Endothelial cell of umbilical vein (primary cell): ENCODE measurements around the gene DDX10. TPM values are rescaled to one million over a fixed set of nuclear protein-coding genes. Genes with fewer than 3 reads are reported as not detected.

Source experiments
- BruUV-seq: library from RNA; stranded (reverse); fragments of 400-500 nt; replicated peaks from 2 replicates; lab custom pipeline; 2021; lab: Mats Ljungman, UMichigan
- CTCF ChIA-PET: fragments of 300-600, 350-600 bp; sonication (Branson Sonifier 250); formaldehyde crosslinking; loops from one replicate; lab custom pipeline; 2021; ENCODE audit warnings: antibody characterized with exemption, inconsistent platforms; lab: Charles Lee
- POLR2A ChIA-PET: fragments of 300-600, 350-600 bp; sonication (Branson Sonifier 250); formaldehyde crosslinking; loops from one replicate; lab custom pipeline; 2021; ENCODE audit warnings: antibody characterized with exemption, inconsistent platforms; lab: Charles Lee
- DNase-seq: peaks from one replicate; pipeline ENCODE4 v3.0.0-alpha.2; 2011; ENCODE audit warnings: low read depth, low spot score
- FAIRE-seq: peaks from 2 replicates; lab custom pipeline; 2011; peaks lifted over from hg19 to GRCh38; lab: Jason Lieb, UNC
- H2AFZ ChIP-seq: 2 replicates; pipeline ENCODE4 v1.6.0; 2012; ENCODE audit warnings: low read depth, low read length, control low read depth, inconsistent platforms
- H3K27ac ChIP-seq: 2 replicates; pipeline ENCODE4 v1.5.1; 2011; ENCODE audit warnings: low read depth, mild to moderate bottlenecking, control low read depth, low read length, moderate library complexity; ENCODE audit not compliant: insufficient read depth
- H3K27me3 ChIP-seq, 2 experiments: 2 replicates each; pipeline versions ENCODE4 v1.6.0 to v1.6.1; 2011; ENCODE audit warnings: low read length in 2 of 2, mixed read lengths in 1 of 2; ENCODE audit not compliant: control insufficient read depth in 2 of 2, insufficient read depth in 2 of 2
- H3K36me3 ChIP-seq, 2 experiments: 2 replicates in 1 of 2; 3 replicates in 1 of 2; pipeline ENCODE4 v1.5.1; 2011; ENCODE audit warnings: low read length in 2 of 2, mild to moderate bottlenecking in 1 of 2, moderate library complexity in 1 of 2; ENCODE audit not compliant: control insufficient read depth in 2 of 2, insufficient read depth in 2 of 2; ENCODE audit errors: extremely low read depth in 1 of 2
- H3K4me1 ChIP-seq: 3 replicates; pipeline ENCODE4 v1.5.1; 2011; ENCODE audit warnings: mild to moderate bottlenecking, low read length; ENCODE audit not compliant: control insufficient read depth, insufficient read depth; ENCODE audit errors: extremely low read depth
- H3K4me2 ChIP-seq: 2 replicates; pipeline ENCODE4 v1.6.1; 2011; ENCODE audit warnings: low read length, control low read depth, mixed read lengths; ENCODE audit not compliant: insufficient read depth
- H3K4me3 ChIP-seq, 3 experiments: fragments of 200-600 bp in 1 of 3; sonication (generic), shearing (Covaris generic) in 1 of 3; replicated peaks in 1 of 3; 2 replicates each; pipeline ENCODE4 v1.5.1; 2011 to 2016; ENCODE audit warnings: control low read depth in 3 of 3, low read length in 3 of 3, mild to moderate bottlenecking in 2 of 3, inconsistent platforms in 1 of 3, low read depth in 1 of 3, moderate library complexity in 1 of 3; ENCODE audit not compliant: insufficient read depth in 1 of 3
- H3K79me2 ChIP-seq: 2 replicates; pipeline ENCODE4 v1.6.0; 2012; ENCODE audit warnings: low read length, inconsistent platforms; ENCODE audit not compliant: control insufficient read depth, insufficient read depth
- H3K9ac ChIP-seq: replicated peaks from 2 replicates; pipeline ENCODE3; 2011; ENCODE audit warnings: low read length, control low read depth; ENCODE audit not compliant: insufficient read depth; ENCODE audit errors: extremely low read depth
- H3K9me1 ChIP-seq: replicated peaks from 3 replicates; pipeline ENCODE4 v1.6.0; 2011; ENCODE audit warnings: mild to moderate bottlenecking, low read length; ENCODE audit not compliant: control insufficient read depth, insufficient read depth; ENCODE audit errors: extremely low read depth
- H3K9me3 ChIP-seq: replicated peaks from 2 replicates; pipeline ENCODE4 v1.5.1; 2012; ENCODE audit warnings: low read length, inconsistent platforms; ENCODE audit not compliant: control insufficient read depth, insufficient read depth
- H4K20me1 ChIP-seq: replicated peaks from 2 replicates; pipeline ENCODE3; 2011; ENCODE audit warnings: mild to moderate bottlenecking, low read length; ENCODE audit not compliant: control insufficient read depth, insufficient read depth; ENCODE audit errors: extremely low read depth
- CTCF ChIP-seq, 2 donors: IDR thresholded peaks; 1 replicate in 1 of 2; 2 replicates in 1 of 2; pipeline ENCODE4 v1.5.1; 2011; ENCODE audit warnings: low read length in 2 of 2, mild to moderate bottlenecking in 2 of 2, moderate library complexity in 2 of 2, control low read depth in 1 of 2, inconsistent platforms in 1 of 2, low read depth in 1 of 2; ENCODE audit not compliant: insufficient read depth in 1 of 2; ENCODE audit errors: extremely low read depth in 1 of 2
- FOS ChIP-seq: IDR thresholded peaks from 2 replicates; pipeline ENCODE4 v1.6.1; 2011; ENCODE audit warnings: mild to moderate bottlenecking, low read length, moderate library complexity, borderline replicate concordance; ENCODE audit not compliant: insufficient read depth
- JUN ChIP-seq: IDR thresholded peaks from 2 replicates; pipeline ENCODE4 v1.6.1; 2011; ENCODE audit warnings: borderline replicate concordance, low read depth; ENCODE audit not compliant: insufficient read length, insufficient read depth
- MYC ChIP-seq: IDR thresholded peaks from one replicate; pipeline ENCODE4 v1.6.1; 2011; ENCODE audit warnings: mild to moderate bottlenecking, low read depth, low read length
- POLR2A ChIP-seq: IDR thresholded peaks from 2 replicates; pipeline ENCODE4 v1.6.1; 2012; ENCODE audit warnings: low read depth, mild to moderate bottlenecking, control low read depth, low read length
- POLR2AphosphoS5 ChIP-seq: IDR thresholded peaks from 2 replicates; pipeline ENCODE4 v1.6.1; 2012; ENCODE audit warnings: low read depth, mild to moderate bottlenecking, control low read depth, low read length, moderate library complexity; ENCODE audit not compliant: insufficient read depth
- dilution Hi-C: fragments of 300-500 bp; cut with MboI; formaldehyde crosslinking; loops from one replicate; pipeline ENCODE4 v1.15.0; 2019; ENCODE audit warnings: low sequenced_read_pairs; ENCODE audit not compliant: extremely low pct_ligation_motif_present
- intact Hi-C: fragments of 100-400 bp; cut with micrococcal nuclease; formaldehyde crosslinking; loops from one replicate; pipeline ENCODE4 v1.10.0; 2022
- polyA plus RNA-seq, 4 experiments: library from polyadenylated mRNA; depleted of rRNA in 3 of 4; stranded (reverse) in 3 of 4; unstranded in 1 of 4; fragments of >200 nt; gene quantifications; 2 replicates each; pipeline versions ENCODE4 v1.2.1 to v1.2.3, GENCODE V29; 2011 to 2012; ENCODE audit warnings: missing spikeins in 1 of 4
- total RNA-seq: library from RNA; stranded (reverse); gene quantifications from 2 replicates; pipeline ENCODE4 v1.2.3, GENCODE V29; 2021
- TF ChIP-seq, protein P1 (sequence below): IDR thresholded peaks from 2 replicates; pipeline ENCODE4 v1.6.1; 2011; ENCODE audit not compliant: insufficient read depth, insufficient read length

Gene DDX10
- total and polyA plus RNA-seq, 2 donors (not counting 3 experiments of a cell fraction or from before 2014, with no cell fraction given), result 29.8 to 35.2 TPM

GRCh38 chr11:108662700-108663099 is 2.2 kb upstream of the DDX10 start:
- intact Hi-C loops, result loop anchor here (5.0 kb wide), 1 partner anchor 165 kb away; the partner anchor contains the start of gene POGLUT3
- no peak overlapping the region for H2AFZ ChIP-seq
- peaks cover 28% of the 10 kb centered on the region for H3K79me2 ChIP-seq
- H3K27ac ChIP-seq, result no peak overlapping the region
- H3K9me3 ChIP-seq, result no peaks in the 10 kb centered on the region
- dilution Hi-C loops, result no loop called here
- TF ChIP-seq FOS, result no peak
- TF ChIP-seq POLR2AphosphoS5, result no peak
- no peak for TF ChIP-seq MYC
- TF ChIP-seq POLR2A, result no peak
- TF ChIP-seq, protein P1, sequence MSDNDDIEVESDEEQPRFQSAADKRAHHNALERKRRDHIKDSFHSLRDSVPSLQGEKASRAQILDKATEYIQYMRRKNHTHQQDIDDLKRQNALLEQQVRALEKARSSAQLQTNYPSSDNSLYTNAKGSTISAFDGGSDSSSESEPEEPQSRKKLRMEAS, result no peak
- TF ChIP-seq CTCF (IDR thresholded peaks at IDR 0.05; ENCODE audit: extremely low read depth in 1 of 2, insufficient read depth in 1 of 2, low read depth in 1 of 2, low read length in 2 of 2), result no peak
- TF ChIP-seq JUN, result no peak
- FAIRE-seq (no peak), DNase-seq (no peak)
- H3K9me1 ChIP-seq, result no peaks in the 10 kb centered on the region
- no peaks in the 10 kb centered on the region for H3K27me3 ChIP-seq
- H3K4me1 ChIP-seq, result peaks cover 21% of the 10 kb centered on the region
- ChIA-PET CTCF (interaction anchor here (1.4 to 2.7 kb wide), 2 partner anchors 209 to 545 kb away, joined by 3 to 9 read pairs; no protein-coding TSS in a partner anchor), POLR2A (no interaction called here)
- BruUV-seq, result no TSS peak
- no peak overlapping the region for H3K4me3 ChIP-seq
- H3K4me2 ChIP-seq, result no peak overlapping the region
- H3K9ac ChIP-seq, result no peak overlapping the region
- H3K36me3 ChIP-seq, result no peaks in the 10 kb centered on the region
- no peaks in the 10 kb centered on the region for H4K20me1 ChIP-seq
